HCT116 (cell line): ENCODE data around the gene OR8J3.

Experiments used
- CTCF ChIP-seq, 3 experiments: fragments of 200-600 bp in 1 of 3; sonication (generic) in 1 of 3; IDR thresholded peaks in 2 of 3; conservative IDR thresholded peaks in 1 of 3; 2 replicates each; pipeline ENCODE4 v1.5.1; 2012 to 2017; ENCODE audit warnings: low read depth in 2 of 3, low read length in 2 of 3, antibody characterized with exemption in 1 of 3, borderline replicate concordance in 1 of 3, control low read depth in 1 of 3, mild to moderate bottlenecking in 1 of 3, mixed read lengths in 1 of 3, mixed run types in 1 of 3, moderate library complexity in 1 of 3; ENCODE audit not compliant: insufficient read depth in 1 of 3
- ELF1 ChIP-seq: IDR thresholded peaks from 2 replicates; pipeline ENCODE4 v1.6.1; 2012; ENCODE audit warnings: low read depth, borderline replicate concordance
- POLR2A ChIP-seq: IDR thresholded peaks from 2 replicates; pipeline ENCODE4 v1.7.0; 2011; ENCODE audit warnings: borderline replicate concordance; ENCODE audit not compliant: insufficient read depth, insufficient read length; ENCODE audit errors: extremely low read depth

- no peak for TF ChIP-seq CTCF (IDR thresholded peaks at IDR 0.05 in 2 of 3, conservative IDR thresholded peaks at IDR 0.05 in 1 of 3; ENCODE audit: borderline replicate concordance in 1 of 3, insufficient read depth in 1 of 3, low read depth in 2 of 3, low read length in 2 of 3)
- no peak for TF ChIP-seq ELF1
- no peak for TF ChIP-seq POLR2A
Observed at GRCh38 chr11:56152333-56152732, 12.3 kb upstream of the OR8J3 start.
